ENCODE results near the gene MGAT2.
A peak's percentile ranks its signal among the peaks of the same experiment; 100 is the strongest.
"Not testable (repeated sequence)": the region's sequence is repeated elsewhere in the genome, so short reads cannot be mapped to it uniquely, and the experiment has no call there.

MGAT2 gene

GRCh38 chr14:49612671-49613070, 7.9 kb upstream of the MGAT2 start:
- FAIRE-seq: no peak

- no peak for FAIRE-seq
Measured at GRCh38 chr14:49614196-49614595, 6.4 kb upstream of the MGAT2 start.

- FAIRE-seq: no peak
Measured at GRCh38 chr14:49615776-49616175, 4.8 kb upstream of the MGAT2 start.

GRCh38 chr14:49617852-49618519, 2.6 kb upstream of the MGAT2 start:
- FAIRE-seq: no peak

GRCh38 chr14:49619273-49619672, 1.3 kb upstream of the MGAT2 start:
- not testable (repeated sequence) for FAIRE-seq

GRCh38 chr14:49619730-49620129, 869 bp upstream of the MGAT2 start:
- no peak for FAIRE-seq

GRCh38 chr14:49621114-49621881, 699 bp downstream of the MGAT2 start:
- no peak for FAIRE-seq

- FAIRE-seq: no peak
Measured at GRCh38 chr14:49622022-49622607, 1.5 kb downstream of the MGAT2 start.

GRCh38 chr14:49623387-49623786, 2.8 kb downstream of the MGAT2 start:
- no peak for FAIRE-seq

- no peak for FAIRE-seq
Measured at GRCh38 chr14:49623941-49624839, 3.6 kb downstream of the MGAT2 start.

GRCh38 chr14:49633640-49634546, 13.3 kb downstream of the MGAT2 start:
- FAIRE-seq: no peak

- FAIRE-seq: no peak
Measured at GRCh38 chr14:49634547-49635334, 14.1 kb downstream of the MGAT2 start, which contains the start of gene DNAAF2. DNAAF2 (minus strand) TSS chr14:49635244; CDS start chr14:49635149, 95 bp downstream.

- no peak for FAIRE-seq
Measured at GRCh38 chr14:49636866-49637265, 16.3 kb downstream of the MGAT2 start.

GRCh38 chr14:49637534-49638078, 17.0 kb downstream of the MGAT2 start:
- FAIRE-seq: no peak

- no peak for FAIRE-seq
Measured at GRCh38 chr14:49640540-49641417, 20.2 kb downstream of the MGAT2 start.

- FAIRE-seq: no peak
Measured at GRCh38 chr14:49641697-49642129, 21.1 kb downstream of the MGAT2 start.

- FAIRE-seq: no peak
Measured at GRCh38 chr14:49642163-49642562, 21.6 kb downstream of the MGAT2 start.

- no peak for FAIRE-seq
Measured at GRCh38 chr14:49653508-49653907, 32.9 kb downstream of the MGAT2 start.

GRCh38 chr14:49654511-49654910, 33.9 kb downstream of the MGAT2 start:
- FAIRE-seq: peak; percentile 51
